HG02981 (cell line): ENCODE measurements around the gene ANXA5.
A peak's percentile ranks its signal among the peaks of the same experiment; 100 is the strongest.
"Not testable (repeated sequence)": the region's sequence is repeated elsewhere in the genome, so short reads cannot be mapped to it uniquely, and the experiment has no call there.

Experiments
- ATAC-seq: cut with Tn5 transposase; IDR thresholded peaks from one replicate; pipeline ENCODE4 v1.9.1; 2021; ENCODE audit warnings: mild to moderate bottlenecking, moderate library complexity; ENCODE audit not compliant: unreplicated experiment

Gene ANXA5

DNA sequence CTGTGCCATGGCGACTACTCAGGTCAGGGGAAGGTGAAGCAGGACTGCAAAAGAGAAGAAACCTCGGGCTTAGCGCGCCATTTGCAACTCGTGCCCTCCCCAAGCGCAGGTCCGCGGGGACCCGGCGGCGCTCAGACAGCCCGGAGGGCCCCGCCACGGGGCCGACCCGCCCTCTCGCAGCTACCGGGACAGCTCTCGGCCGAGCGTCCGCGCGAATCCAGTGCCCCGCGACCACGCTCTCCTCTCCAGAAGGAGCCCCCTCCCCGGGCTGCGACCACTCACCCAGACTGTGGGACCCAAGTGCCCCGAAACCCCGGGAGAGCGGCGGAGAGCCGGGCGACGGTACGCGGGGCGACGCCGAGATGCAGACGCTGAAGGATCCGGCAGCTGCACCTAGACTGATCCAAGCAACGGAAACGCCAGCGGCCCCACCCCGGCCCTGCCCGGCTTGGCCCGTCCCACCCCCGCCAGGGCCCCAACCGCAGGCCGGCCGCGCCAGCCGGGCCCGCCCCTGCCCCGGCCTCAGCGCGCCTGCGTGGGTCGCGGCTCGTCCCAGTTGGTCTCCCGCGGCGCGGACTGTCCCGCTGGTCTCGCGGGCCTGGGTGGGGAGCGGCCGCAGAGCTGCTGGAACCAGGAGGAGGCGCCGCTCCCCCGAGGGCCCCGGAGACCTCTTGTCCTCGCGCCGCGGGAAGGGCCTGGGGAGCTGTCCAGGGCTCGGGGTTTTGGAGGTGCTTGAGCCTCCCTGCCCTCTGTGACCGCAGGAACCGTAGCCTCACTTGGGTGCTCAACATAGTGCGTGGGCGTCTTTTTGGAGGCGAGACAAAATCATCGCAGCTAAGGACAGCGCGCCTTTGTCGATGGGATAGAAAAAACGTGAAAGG is at the start of gene ANXA5:
ANXA5 (minus strand) TSS at position 400 of the 881 bp plus-strand sequence; CDS start at position 9, 391 bp downstream.
- peak; percentile 91 for ATAC-seq

DNA sequence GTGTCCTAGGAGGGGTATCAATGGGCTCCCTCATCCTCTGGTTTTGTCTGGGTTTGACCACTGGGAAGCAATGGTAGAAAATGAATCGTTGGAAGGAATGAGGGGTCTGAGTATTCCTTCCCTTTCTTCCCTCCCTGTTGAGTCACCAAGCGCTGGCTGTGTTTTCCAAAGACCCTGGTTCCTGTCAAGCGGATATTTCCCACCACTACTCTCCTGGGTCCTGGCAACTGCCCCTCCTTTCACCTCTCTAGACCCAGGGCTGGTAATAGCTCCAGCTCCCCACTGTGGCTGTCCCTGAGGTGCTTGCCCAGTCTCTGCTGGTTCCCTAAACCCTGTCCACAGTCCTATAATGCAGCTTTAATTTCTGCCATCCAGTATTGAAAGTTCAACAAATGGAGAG is 46.0 kb upstream of the ANXA5 start:
- no peak for ATAC-seq

DNA sequence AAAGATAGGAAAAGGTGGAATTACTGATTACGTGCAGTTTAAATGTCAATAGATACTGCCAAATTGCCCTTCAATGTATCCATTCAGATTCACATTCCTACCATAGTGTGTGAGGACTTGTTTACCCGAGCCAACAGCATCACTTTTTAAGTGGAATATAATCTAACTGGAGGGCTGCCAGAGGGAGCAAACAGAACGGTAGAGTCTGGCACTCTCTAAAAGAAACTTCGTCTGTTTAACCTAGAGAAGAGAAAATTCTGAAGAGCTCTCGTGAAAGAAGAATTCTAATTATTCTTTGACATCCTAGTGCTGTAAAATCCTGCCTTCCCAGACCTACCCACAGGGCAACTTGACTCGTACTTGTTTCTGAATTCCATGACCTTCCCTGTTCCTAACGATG is 45.0 kb upstream of the ANXA5 start:
- no peak for ATAC-seq

DNA sequence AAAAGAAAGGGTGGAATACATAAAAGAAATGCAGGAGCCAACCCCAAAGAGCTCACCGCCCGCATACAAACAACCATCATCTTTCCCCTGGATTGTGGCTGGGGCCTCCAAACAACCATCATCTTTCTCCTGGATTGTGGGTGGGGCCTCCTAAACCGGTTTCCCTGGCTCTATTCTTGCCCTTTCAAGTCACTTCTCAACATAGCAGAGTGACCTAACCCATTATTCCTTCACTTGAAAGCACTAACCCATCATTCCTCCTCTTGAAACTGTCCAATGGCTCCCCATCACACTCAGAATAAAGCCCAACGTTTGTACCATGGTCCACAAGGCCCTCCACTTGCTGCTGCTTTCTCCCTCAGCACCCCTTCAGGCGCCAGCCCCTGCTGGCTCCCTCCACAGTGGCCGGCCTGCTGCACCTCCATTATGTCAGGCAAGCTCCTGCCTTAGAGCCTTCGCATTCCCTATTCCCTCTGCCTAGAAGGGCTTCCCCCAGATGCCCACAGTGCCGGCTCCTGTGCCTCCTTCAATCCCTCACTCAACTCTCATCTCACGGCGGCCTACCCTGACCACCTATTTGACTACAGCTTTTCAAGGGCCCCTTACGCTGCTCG is 44.1 kb upstream of the ANXA5 start:
- ATAC-seq, result no peak

DNA sequence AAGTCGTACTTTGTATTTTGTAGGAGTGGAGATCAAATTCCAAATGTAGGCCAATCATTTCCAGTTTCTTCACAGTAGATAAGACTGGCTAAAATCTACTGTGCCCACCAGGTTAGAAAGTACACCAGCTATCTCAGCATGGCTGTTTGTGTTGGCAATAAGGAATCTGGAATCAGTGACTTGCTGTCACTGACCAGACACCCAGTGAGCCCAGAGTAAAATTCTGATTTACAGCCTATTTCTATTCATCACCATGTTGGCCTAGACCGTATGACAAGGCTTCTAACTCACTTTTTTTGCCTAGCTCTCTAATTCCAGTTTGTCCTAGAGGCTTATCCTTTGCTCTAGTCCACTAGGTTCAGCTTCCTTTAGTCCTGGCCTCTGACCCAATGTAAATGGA is 42.8 kb upstream of the ANXA5 start:
- ATAC-seq, result no peak

DNA sequence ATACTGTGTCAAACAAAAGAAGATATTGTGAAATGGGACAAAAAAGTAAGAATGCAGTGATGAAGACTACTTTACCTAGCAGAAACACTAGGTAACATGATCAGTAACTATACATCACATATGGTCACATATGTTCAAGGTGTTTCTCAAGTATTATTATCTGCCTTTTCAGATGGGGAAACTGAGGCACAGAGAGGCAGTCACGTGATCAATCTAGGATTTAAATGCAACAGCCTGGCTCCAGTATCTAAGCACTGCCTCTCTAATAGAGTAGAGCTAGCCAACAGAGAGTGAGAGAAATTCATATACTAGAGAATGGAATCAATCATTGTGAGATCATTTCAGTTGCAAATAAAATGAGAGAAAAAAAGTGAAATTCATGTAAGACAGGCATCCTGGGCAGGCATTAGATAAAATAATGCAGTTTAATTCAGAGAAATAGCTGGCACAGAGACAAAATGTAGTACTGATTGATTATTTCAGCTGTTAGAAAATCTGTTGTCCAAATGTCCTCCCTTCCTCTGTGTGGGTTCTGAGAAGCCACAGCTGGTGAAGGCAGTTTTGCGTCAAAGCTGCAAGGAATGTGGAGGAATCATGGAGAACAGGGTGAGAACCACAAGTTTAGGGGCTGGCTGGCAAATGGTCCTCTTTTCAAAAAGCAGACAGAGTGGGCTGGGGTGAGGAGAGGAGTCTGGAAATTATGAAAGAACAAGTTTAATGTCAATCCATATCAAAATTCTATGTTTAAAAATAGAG is 42.2 kb upstream of the ANXA5 start:
- no peak for ATAC-seq

DNA sequence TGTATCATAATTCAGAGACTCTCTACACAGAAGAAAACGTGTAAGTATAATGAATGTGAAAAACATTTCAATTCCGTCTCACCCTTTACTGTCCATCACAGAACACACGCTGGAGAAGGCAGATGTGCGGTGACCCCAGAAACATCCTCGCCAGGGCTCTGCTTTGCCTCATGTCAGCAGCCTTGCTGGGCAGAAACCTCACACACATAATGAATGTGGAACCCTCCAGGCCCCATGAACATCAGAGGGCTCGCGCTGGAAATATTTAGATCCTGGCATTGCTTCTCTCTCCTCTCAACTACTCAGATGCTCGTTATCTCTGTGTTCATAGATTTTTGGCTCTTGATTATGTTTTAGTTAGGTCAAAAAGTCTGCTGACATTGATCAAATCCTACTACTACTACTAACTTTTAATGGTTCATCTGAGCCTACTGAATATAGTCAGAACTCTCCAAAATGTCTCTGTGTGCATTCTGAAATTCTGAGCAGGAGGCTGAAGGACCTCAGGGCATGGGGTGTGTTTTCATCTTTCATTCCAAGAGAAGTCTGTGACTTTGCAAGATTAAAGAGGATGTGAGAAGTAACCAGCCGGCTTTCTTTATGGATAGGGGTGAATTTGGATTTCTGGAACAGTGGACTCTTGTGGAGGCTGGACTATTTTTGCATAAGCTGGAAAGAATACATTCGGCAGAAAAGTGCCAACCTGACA is 41.2 kb upstream of the ANXA5 start:
- ATAC-seq, result no peak

DNA sequence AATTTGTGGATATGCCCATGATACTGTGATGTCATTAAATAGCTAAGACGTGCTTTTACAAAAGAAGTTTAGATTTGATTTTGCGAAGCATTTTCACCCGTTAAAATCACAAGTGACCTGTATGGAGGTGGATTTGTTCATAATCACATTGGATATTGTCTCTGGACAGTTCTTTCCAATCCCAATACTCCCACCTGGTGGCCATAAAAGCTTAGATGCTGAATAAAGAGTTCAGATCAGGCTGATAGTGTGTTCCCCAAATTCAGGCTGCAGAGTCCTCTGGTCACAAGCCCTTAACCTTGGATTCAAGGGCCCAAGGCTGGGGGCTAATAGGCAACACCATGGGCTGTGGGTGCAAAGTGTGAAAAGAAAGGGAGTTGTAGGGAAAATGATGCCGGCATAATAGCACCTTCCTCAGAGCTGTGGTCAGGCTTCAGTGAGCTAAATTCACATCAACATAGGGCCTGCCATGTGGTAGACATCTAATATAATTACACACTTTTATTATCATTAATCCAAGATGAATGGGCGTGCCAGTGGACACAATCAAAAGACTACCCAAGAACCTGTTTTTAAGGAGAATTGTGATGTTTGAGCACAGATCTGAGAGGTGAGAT is 40.1 kb upstream of the ANXA5 start:
- ATAC-seq, result peak; percentile 56

DNA sequence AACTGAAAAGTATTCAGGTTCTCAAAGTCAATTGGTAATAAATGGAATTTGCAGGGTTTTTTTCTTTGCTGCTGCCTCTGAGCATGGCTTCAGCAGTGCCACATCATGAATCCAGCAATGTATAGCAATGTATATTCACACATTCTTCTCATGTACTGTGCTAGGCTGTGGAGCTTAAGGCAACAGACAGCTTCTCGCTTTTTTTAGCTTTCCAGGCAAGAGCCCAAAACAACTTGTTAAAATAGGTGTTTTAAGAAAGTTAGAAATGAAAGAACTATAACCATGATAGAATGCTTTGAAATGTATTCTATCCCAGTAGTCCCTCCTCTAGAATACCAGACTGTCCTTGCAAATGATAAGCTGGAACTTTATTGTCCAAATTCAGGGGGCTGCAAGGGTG is 37.8 kb upstream of the ANXA5 start:
- ATAC-seq, result no peak

DNA sequence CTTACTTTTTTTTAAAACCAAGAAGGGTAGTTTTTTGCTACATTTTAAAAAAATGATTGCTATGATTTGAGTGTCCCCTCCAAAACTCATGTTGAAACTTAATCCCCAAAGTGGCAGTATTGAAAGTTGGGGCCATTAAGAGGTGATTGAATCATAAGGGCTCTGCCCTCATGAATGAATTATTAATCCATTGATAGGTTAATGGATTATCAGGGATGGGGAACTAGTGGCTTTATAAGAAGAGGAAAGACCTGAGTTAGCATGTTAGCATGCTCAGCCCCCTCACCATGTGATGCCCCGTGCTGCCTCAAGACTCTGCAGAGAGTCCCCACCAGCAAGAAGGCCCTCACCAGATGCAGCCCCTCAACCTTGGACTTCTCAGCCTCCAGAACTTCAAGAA is 37.2 kb upstream of the ANXA5 start:
- ATAC-seq, result no peak

DNA sequence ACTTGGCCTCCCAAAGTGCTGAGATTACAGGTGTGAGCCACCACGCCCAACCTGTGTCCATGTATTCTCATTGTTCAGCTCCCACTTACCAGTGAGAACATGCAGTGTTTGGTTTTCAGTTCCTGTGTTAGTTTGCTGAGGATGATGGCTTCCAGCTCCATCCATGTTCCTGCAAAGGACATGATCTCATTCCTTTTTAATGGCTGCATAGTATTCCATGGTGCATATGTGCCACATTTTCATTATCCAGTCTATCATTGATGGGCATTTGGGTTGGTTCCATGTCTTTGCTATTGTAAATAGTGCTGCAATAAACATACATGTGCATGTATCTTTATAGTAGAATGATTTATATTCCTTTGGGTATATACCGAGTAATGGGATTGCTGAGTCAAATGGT is 33.0 kb upstream of the ANXA5 start:
- ATAC-seq, result not testable (repeated sequence)

DNA sequence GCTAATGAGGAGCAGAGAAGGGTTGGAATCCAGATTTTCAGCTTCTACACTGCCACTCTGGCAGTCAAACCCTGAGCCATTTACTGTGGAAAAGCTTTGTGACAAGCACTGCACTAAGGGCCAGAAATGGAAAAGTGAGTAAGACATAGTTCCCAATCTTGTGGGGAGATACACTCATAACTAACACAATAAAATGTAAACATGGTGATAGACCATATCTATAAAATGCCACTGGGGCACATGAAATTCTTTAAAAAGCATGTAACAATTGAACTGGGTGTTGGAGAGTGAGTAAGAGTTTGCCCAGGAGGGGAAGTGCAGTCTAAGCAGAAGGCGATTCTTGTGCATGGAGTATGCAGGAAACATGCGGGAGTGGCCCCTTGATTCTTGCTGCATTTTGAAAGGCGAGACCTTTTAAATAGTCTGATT is 32.0 kb upstream of the ANXA5 start:
- ATAC-seq, result no peak

DNA sequence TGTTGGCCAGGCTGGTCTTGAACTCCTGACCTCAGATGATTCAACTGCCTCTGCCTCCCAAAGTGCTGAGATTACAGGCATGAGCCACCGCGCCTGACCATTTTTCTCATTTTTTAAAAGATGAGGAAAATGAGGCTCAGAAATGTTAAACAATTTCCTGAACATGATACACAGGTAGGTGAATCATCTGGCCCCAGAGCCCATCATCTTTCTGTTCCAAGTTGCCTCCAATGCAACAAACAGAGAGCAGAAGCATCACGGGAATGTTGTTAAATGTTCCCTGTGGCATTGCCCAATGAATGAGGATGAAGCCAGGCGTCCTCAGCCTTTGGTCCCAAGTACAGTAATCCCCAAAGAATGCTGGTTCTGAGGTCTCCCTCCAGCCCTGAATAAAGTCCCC is 31.3 kb upstream of the ANXA5 start:
- no peak for ATAC-seq

DNA sequence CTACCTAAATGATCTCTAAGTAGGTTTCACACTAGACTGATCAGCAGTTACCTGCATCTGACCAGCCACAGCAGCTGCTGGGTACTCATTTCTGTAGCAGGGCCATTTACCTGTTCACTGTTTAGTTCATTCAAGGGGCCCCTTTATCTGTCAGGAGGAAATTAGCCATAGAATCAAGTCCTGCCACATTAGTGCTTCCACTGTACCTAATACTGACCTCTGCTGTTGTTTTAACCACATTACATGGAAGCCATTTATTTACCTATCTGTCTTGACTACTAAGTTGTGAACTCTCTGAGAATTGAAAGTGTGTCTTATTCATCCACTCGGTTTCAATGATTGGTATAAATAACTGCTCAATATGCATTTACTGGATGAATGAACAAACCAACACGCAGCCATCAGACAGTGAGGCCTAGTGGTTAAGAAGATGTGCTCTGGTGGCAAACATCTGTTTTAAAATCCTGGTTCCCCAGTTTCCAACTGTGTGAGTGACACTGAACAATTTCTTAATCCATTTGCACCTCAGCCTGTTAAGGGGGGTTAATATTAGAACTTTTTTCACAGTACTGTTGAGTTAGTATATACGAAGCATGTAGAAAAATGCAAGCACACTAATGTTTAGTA is 30.0 kb upstream of the ANXA5 start:
- ATAC-seq, result peak; percentile 97

DNA sequence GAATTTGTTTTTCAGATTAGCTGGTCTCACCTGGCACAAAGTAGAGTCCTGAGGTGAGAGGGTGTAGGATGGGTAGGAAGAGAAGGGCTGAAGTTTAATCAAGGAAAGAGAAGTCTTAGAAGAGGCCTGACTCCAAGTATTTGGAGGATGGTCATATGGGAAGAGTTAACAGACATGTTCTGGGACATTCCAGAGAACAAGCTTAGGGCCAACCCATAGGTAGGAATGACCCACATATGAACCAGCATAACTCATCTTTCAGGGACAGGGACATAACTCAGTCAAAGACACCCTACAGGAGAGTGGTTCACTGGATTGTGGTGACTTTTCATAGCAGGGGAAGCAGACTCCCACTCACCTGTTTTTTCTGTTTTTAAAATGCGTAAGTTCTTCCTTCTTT is 27.9 kb upstream of the ANXA5 start:
- ATAC-seq, result no peak

DNA sequence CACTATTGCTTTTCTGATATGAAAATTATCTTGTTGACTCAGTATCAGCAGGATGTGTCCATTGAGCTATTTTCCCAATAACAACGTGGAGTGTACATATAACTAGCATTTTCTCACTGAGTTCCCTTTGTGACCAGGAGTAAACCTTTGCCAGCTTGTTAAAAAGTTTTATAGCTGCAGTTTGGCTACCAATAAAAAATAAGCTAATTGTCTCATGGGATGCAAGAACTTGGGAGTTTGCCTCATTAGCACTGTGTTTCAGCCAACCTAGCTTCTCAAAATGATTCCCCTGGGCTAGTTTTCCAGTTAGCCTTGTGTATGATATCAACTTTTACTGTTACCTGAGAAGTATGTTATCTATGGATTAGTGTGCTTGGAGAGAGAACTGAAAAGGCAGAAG is 24.9 kb upstream of the ANXA5 start:
- ATAC-seq, result no peak

DNA sequence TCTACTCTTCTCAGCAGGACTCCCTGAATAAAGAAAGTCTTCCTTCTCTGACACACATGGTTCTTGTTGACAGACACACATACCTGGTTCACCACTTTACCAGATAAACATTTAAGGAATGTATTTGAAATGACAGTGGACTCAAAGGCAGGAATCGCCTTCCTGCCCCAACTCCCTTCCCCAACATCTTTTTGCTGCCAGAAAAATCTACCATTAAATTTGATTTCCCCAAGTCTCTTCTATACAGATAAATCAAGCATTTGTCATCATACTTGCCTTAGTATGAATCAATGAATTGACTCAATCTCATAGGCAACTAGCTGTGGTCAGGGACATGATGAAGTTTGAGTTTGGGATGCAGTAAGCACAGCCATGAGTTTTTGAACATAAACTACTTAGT is 23.3 kb upstream of the ANXA5 start:
- ATAC-seq, result no peak

DNA sequence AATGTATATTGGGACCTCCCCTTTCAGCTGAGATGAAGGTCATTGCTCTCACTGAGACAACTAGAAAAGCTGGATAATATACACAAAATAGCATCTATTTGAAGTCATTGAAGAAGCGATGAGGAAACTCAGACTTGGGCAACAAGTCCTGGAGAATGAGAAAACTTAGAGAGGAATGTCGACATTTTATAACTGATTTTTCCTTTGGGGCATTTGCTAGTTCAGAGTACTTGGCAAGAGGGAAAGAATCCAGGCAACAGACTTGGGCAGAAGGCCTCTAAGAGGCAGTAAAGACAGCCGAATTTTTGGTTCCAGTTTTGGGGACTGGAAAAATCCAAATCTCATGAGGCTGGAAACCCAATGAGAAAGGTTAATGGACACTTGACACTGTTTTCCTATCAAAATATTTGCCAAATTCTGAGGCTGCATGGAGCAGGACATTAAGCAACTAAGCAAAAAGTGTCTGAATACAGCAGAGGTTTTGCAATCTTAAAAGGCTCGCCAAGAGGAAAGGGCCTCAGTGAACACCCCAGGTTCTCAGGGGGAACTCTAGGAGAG is 21.0 kb upstream of the ANXA5 start:
- no peak for ATAC-seq

DNA sequence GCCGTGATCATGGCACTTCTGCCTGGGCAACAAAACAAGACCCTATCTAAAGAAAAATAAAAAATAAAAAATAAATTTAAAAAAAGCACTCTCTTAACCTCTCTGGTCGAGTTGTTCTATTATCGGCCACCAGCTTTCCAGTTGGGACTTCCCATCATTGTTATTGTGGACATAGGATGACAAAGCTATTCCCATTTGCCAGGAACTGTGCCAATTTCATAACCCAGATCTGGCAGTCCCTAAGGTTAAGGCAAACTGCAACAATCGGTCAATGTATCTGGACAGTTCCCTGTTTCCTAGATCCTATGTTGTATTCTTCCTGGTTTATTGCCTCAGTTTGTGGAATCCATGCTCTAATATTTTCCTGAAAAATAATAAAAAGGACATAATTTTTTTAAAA is 17.8 kb upstream of the ANXA5 start:
- no peak for ATAC-seq

DNA sequence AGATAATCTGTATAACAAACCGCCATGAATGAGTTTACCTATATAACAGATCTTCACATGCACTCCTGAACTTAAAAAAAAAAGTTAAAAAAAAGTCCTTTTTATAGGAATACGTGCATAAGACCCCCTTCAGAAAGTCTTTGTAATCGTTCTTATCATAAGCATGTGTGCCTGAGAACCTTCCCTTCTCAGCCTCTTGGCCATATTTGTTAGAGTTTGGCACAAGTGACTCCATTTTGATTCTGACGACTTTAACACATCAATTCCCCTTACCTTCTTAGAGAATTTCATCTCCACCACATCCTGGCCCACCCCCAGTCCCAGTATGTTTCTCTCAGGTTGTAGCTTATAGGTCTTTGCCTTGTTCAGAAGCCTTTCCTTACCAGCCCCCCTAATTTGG is 16.0 kb upstream of the ANXA5 start:
- ATAC-seq, result no peak
